T-cell (primary cell): ENCODE results near the gene EIF4G3. TPM values are rescaled to one million over a fixed set of nuclear protein-coding genes. Genes with fewer than 3 reads are reported as not detected.

Experiments used
- ATAC-seq, 4 experiments: fragments of 200-7000 bp in 3 of 4; fragments of 150-1000 bp in 1 of 4; cut with Tn5 transposase; replicated peaks in 1 of 4; 1 replicate in 3 of 4; 2 replicates in 1 of 4; pipeline ENCODE4 v1.10.0; 2021; ENCODE audit warnings: moderate library complexity in 3 of 4, mild to moderate bottlenecking in 2 of 4, moderate number of reproducible peaks in 1 of 4
- CTCF ChIA-PET, 2 donors: fragments of 300-600 bp; sonication (Branson Sonifier 250); formaldehyde crosslinking; loops; one replicate each; lab custom pipeline; 2022; ENCODE audit warnings: antibody characterized with exemption in 2 of 2; lab: Charles Lee
- POLR2A ChIA-PET, 2 donors: fragments of 300-600 bp; sonication (Branson Sonifier 250); formaldehyde crosslinking; loops; one replicate each; lab custom pipeline; 2022; ENCODE audit warnings: antibody characterized with exemption in 2 of 2; lab: Charles Lee
- DNase-seq, 35 experiments: peaks; one replicate each; pipeline versions ENCODE4 v3.0.0 to v3.0.0-alpha.2; 2013 to 2023
- H3K27ac ChIP-seq: one replicate; pipeline ENCODE4 v1.5.1; 2013; ENCODE audit warnings: low read length
- H3K27me3 ChIP-seq, 2 experiments: replicated peaks in 1 of 2; 1 replicate in 1 of 2; 2 replicates in 1 of 2; pipeline versions ENCODE4 v1.6.1 to v1.7.0; 2013; ENCODE audit warnings: low read length in 1 of 2, mixed read lengths in 1 of 2; ENCODE audit not compliant: control insufficient read depth in 2 of 2, insufficient read depth in 2 of 2; ENCODE audit errors: extremely low read depth in 1 of 2
- H3K36me3 ChIP-seq, 2 donors: 1 replicate in 1 of 2; 2 replicates in 1 of 2; pipeline versions ENCODE4 v1.6.1 to v1.7.0; 2013; ENCODE audit warnings: low read length in 1 of 2; ENCODE audit not compliant: control insufficient read depth in 2 of 2, insufficient read depth in 1 of 2; ENCODE audit errors: extremely low read depth in 1 of 2
- H3K4me1 ChIP-seq, 2 experiments: 1 replicate in 1 of 2; 2 replicates in 1 of 2; pipeline versions ENCODE4 v1.6.1 to v1.7.0; 2013; ENCODE audit warnings: low read length in 2 of 2, mixed read lengths in 1 of 2; ENCODE audit not compliant: insufficient read depth in 2 of 2, control insufficient read depth in 1 of 2; ENCODE audit errors: extremely low read depth in 1 of 2
- H3K4me3 ChIP-seq, 2 donors: 1 replicate in 1 of 2; 2 replicates in 1 of 2; pipeline versions ENCODE4 v1.5.1 to v1.7.0; 2013; ENCODE audit warnings: mild to moderate bottlenecking in 2 of 2, low read length in 1 of 2, moderate library complexity in 1 of 2; ENCODE audit not compliant: control insufficient read depth in 1 of 2; ENCODE audit errors: extremely low read depth in 1 of 2
- H3K9me3 ChIP-seq: 2 replicates; pipeline ENCODE4 v1.7.0; 2013
- H3K27ac Mint-ChIP-seq, 2 donors: one replicate each; pipeline ENCODE4 v1.8.0; 2020 to 2021; ENCODE audit warnings: mild to moderate bottlenecking in 2 of 2, mixed read lengths in 2 of 2
- H3K27me3 Mint-ChIP-seq, 2 donors: one replicate each; pipeline ENCODE4 v1.8.0; 2021 to 2022; ENCODE audit warnings: mixed read lengths in 2 of 2
- H3K36me3 Mint-ChIP-seq: one replicate; pipeline ENCODE4 v1.8.0; 2021; ENCODE audit warnings: mixed read lengths
- H3K4me1 Mint-ChIP-seq, 3 donors: one replicate each; pipeline ENCODE4 v1.8.0; 2020 to 2022; ENCODE audit warnings: mixed read lengths in 3 of 3, mild to moderate bottlenecking in 1 of 3
- H3K4me3 Mint-ChIP-seq, 3 donors: one replicate each; pipeline ENCODE4 v1.8.0; 2020 to 2022; ENCODE audit warnings: mild to moderate bottlenecking in 3 of 3, mixed read lengths in 3 of 3, moderate library complexity in 3 of 3
- H3K9me3 Mint-ChIP-seq, 3 donors: one replicate each; pipeline ENCODE4 v1.8.0; 2020 to 2022; ENCODE audit warnings: mixed read lengths in 3 of 3
- WGBS: methylation state at CpG from one replicate; pipeline ENCODE4 v1.1.5; 2013; ENCODE audit warnings: missing lambda C conversion rate; ENCODE audit not compliant: insufficient coverage; 5-methylcytosine and 5-hydroxymethylcytosine counted together
- total RNA-seq, 35 experiments: library from RNA in 6 of 35; stranded (reverse) in 6 of 35; fragments of 120-200 nt in 1 of 35; gene quantifications; one replicate each; pipeline versions ENCODE4 v1.2.1 to v1.2.4 and lab custom pipeline; 2013 to 2026

EIF4G3 gene
- total RNA-seq, 5 donors from 2014 or later (not counting 1 experiment from before 2014, with no cell fraction given): 16.8 to 34.1 (median 20.8) TPM

GRCh38 chr1:20982316-20982715, 194.4 kb downstream of the EIF4G3 start:
- Histone ChIP-seq H3K9me3 (no peaks in the 10 kb centered on the region), H3K4me3 (no peak overlapping the region), H3K4me1 (no peaks in the 10 kb centered on the region), H3K27ac (no peak overlapping the region), H3K36me3 (peaks cover 0 to 3% of the 10 kb centered on the region in 2 donors), H3K27me3 (no peaks in the 10 kb centered on the region)
- Mint-ChIP-seq H3K9me3 (no peaks in the 10 kb centered on the region), H3K27me3 (no peaks in the 10 kb centered on the region), H3K36me3 (peaks cover 11% of the 10 kb centered on the region), H3K4me1 (no peaks in the 10 kb centered on the region), H3K4me3 (no peak overlapping the region), H3K27ac (no peak overlapping the region)
- no peak for ATAC-seq
- no peak for DNase-seq
- ChIA-PET CTCF (interaction anchor here in 1 of 2 donors (1.1 kb wide), 1 partner anchor 213 kb away, joined by 5 read pairs; no protein-coding TSS in a partner anchor), POLR2A (no interaction called here)

DNA sequence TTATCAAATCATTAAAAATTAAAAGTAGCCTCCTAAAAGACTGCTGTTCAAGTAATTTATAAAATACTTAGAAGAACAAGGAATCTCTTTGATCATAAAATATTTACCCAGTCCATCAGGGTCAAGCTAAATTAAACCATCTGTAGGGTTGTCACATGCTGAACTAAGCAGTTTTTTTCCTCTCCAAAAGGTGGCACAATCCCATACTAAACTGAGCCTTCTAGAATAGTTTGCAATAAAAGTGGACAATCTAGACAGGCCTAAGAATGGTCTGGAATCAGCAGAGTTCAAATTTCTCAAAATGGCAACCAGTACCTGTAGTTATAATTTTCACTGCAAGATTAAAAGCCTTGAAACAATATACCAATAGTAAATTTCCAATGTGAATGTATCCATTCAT, 194.8 kb downstream of the EIF4G3 start:
- Histone ChIP-seq H3K9me3 (no peaks in the 10 kb centered on the region), H3K27me3 (no peaks in the 10 kb centered on the region), H3K4me1 (no peaks in the 10 kb centered on the region), H3K27ac (no peak overlapping the region), H3K4me3 (no peak overlapping the region), H3K36me3 (peaks cover 0 to 3% of the 10 kb centered on the region in 2 donors)
- ATAC-seq (no peak), DNase-seq (no peak)
- Mint-ChIP-seq H3K27me3 (no peaks in the 10 kb centered on the region), H3K9me3 (no peaks in the 10 kb centered on the region), H3K4me1 (no peaks in the 10 kb centered on the region), H3K4me3 (no peak overlapping the region), H3K36me3 (peaks cover 11% of the 10 kb centered on the region), H3K27ac (no peak overlapping the region)
- POLR2A ChIA-PET: no interaction called here
- CTCF ChIA-PET: interaction anchor here in 1 of 2 donors (1.1 kb wide), 1 partner anchor 213 kb away, joined by 5 read pairs; no protein-coding TSS in a partner anchor

DNA sequence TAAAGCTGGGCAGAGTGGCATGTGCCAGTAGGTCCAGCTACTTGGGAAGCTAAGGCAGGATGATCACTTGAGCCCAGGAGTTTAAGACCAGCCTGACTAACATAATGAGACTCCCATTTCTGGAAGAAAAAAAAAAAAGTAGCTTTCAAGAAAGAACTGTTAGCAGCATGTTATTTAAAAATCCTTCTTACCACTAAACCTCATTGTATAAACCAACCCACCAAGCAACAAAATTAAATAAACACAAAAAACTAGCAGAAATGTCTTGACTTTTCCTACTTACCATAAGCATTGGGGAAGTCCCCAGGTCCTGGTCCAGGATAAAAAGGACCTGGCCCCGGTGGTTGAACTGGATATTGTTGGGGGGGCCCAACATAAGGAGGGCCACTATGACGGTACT, 196.6 kb downstream of the EIF4G3 start:
- no peaks in the 10 kb centered on the region for H3K4me1 Mint-ChIP-seq

DNA sequence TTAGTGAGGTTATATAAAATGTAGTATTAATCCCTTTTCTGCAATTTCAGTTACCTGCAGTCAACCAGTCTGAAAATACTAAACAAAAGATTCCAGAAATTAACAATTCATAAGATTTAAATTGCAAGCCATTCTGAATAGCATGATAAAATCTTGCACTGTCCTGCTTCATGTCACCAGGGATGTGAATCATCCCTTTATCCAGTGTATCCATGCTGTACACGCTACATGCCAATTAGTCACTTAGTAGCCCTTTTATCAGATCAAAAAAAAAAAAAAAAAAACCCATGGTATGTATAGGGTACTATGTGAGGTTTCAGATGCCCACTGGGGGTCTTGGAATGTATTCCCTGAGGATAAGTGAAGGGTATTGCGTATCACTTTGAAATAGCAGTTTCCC, 198.3 kb downstream of the EIF4G3 start:
- Mint-ChIP-seq H3K36me3 (peaks cover 18% of the 10 kb centered on the region), H3K9me3 (no peaks in the 10 kb centered on the region), H3K27me3 (no peaks in the 10 kb centered on the region), H3K4me3 (no peak overlapping the region), H3K27ac (no peak overlapping the region), H3K4me1 (no peaks in the 10 kb centered on the region)
- DNase-seq (no peak), ATAC-seq (no peak)
- H3K27me3 ChIP-seq: no peaks in the 10 kb centered on the region
- H3K4me1 ChIP-seq: no peaks in the 10 kb centered on the region
- WGBS: no CpG with 5 or more reads among the region's 2 CpGs
- ChIA-PET POLR2A (no interaction called here), CTCF (no interaction called here)
- H3K9me3 ChIP-seq: no peaks in the 10 kb centered on the region
- peaks cover 0 to 3% of the 10 kb centered on the region in 2 donors for H3K36me3 ChIP-seq
- H3K27ac ChIP-seq: no peak overlapping the region
- H3K4me3 ChIP-seq: no peak overlapping the region

More for the DNA sequence above, 196.6 kb downstream of the EIF4G3 start:
- H3K4me3 ChIP-seq: no peak overlapping the region
- H3K36me3 ChIP-seq: peaks cover 0 to 3% of the 10 kb centered on the region in 2 donors
- H3K27ac ChIP-seq: no peak overlapping the region
- Mint-ChIP-seq H3K27ac (no peak overlapping the region), H3K27me3 (no peaks in the 10 kb centered on the region), H3K4me3 (no peak overlapping the region), H3K36me3 (peaks cover 11% of the 10 kb centered on the region), H3K9me3 (no peaks in the 10 kb centered on the region)
- H3K9me3 ChIP-seq: no peaks in the 10 kb centered on the region
- WGBS: no CpG with 5 or more reads among the region's 2 CpGs
- no peak for DNase-seq
- no peaks in the 10 kb centered on the region for H3K4me1 ChIP-seq
- ATAC-seq: no peak
- ChIA-PET POLR2A (no interaction called here), CTCF (no interaction called here)
- no peaks in the 10 kb centered on the region for H3K27me3 ChIP-seq

DNA sequence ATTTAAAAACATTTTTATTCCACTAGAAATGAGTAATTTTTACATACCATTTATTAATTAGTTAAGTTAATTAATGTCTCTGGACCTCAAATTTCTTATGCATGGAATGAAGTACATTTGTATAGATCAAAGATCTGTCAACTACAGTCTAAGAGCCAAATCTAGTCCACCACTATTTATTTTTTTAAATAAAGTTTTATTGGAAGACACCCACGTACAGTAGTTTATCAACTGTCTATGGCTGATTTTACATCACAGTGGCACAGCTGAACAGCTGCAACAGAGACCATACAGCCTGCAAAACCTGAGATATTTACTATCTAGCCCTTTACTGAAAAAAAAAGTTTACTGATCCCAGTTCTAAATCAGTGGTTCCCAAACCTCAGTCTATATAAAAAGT, 201.0 kb downstream of the EIF4G3 start:
- Mint-ChIP-seq H3K4me3 (no peak overlapping the region), H3K9me3 (no peaks in the 10 kb centered on the region), H3K27me3 (no peaks in the 10 kb centered on the region), H3K4me1 (no peaks in the 10 kb centered on the region), H3K27ac (no peak overlapping the region), H3K36me3 (peaks cover 33% of the 10 kb centered on the region)
- no peaks in the 10 kb centered on the region for H3K9me3 ChIP-seq
- peaks cover 3 to 13% of the 10 kb centered on the region in 2 donors for H3K36me3 ChIP-seq
- H3K4me1 ChIP-seq: no peaks in the 10 kb centered on the region
- no peak for ATAC-seq
- WGBS: no CpG with 5 or more reads among the region's 1 CpG
- H3K27ac ChIP-seq: no peak overlapping the region
- no peak for DNase-seq
- CTCF ChIA-PET: no interaction called here
- no peaks in the 10 kb centered on the region for H3K27me3 ChIP-seq
- POLR2A ChIA-PET: no interaction called here
- no peak overlapping the region for H3K4me3 ChIP-seq

GRCh38 chr1:20974951-20975350, 201.7 kb downstream of the EIF4G3 start:
- Mint-ChIP-seq H3K9me3 (no peaks in the 10 kb centered on the region), H3K4me1 (no peaks in the 10 kb centered on the region), H3K4me3 (no peak overlapping the region), H3K27me3 (no peaks in the 10 kb centered on the region), H3K27ac (no peak overlapping the region), H3K36me3 (peaks cover 34% of the 10 kb centered on the region)
- Histone ChIP-seq H3K36me3 (peaks cover 8 to 16% of the 10 kb centered on the region in 2 donors), H3K4me3 (no peak overlapping the region), H3K4me1 (no peaks in the 10 kb centered on the region), H3K27me3 (no peaks in the 10 kb centered on the region), H3K27ac (no peak overlapping the region), H3K9me3 (no peaks in the 10 kb centered on the region)
- CTCF ChIA-PET: no interaction called here
- POLR2A ChIA-PET: no interaction called here
- DNase-seq (no peak), ATAC-seq (no peak)

- Histone ChIP-seq H3K4me3 (no peak overlapping the region), H3K4me1 (no peaks in the 10 kb centered on the region), H3K27me3 (no peaks in the 10 kb centered on the region), H3K9me3 (no peaks in the 10 kb centered on the region), H3K27ac (no peak overlapping the region), H3K36me3 (peaks cover 8 to 21% of the 10 kb centered on the region in 2 donors)
- no CpG with 5 or more reads among the region's 1 CpG for WGBS
- ATAC-seq: no peak
- H3K36me3 Mint-ChIP-seq: peaks cover 34% of the 10 kb centered on the region
- POLR2A ChIA-PET: no interaction called here
- no peaks in the 10 kb centered on the region for H3K4me1 Mint-ChIP-seq
- CTCF ChIA-PET: no interaction called here
- H3K27ac Mint-ChIP-seq: no peak overlapping the region
- no peak for DNase-seq
- no peaks in the 10 kb centered on the region for H3K9me3 Mint-ChIP-seq
- H3K27me3 Mint-ChIP-seq: no peaks in the 10 kb centered on the region
- no peak overlapping the region for H3K4me3 Mint-ChIP-seq
These were observed 202.6 kb downstream of the EIF4G3 start for GRCh38 chr1:20974069-20974468.
